Stimulated activated CD8-positive, alpha-beta memory T cell treated with anti-CD3 and anti-CD28 coated beads, Interleukin-7, amount 100 ng/mL, for 24 hours (primary cell): ENCODE data around the gene POM121C.
"Not testable (repeated sequence)": the region's sequence is repeated elsewhere in the genome, so short reads cannot be mapped to it uniquely, and the experiment has no call there.

Experiments used
- DNase-seq: peaks from one replicate; pipeline ENCODE4 v3.0.0-alpha.2; 2020; ENCODE audit warnings: low read depth

The POM121C gene

DNA sequence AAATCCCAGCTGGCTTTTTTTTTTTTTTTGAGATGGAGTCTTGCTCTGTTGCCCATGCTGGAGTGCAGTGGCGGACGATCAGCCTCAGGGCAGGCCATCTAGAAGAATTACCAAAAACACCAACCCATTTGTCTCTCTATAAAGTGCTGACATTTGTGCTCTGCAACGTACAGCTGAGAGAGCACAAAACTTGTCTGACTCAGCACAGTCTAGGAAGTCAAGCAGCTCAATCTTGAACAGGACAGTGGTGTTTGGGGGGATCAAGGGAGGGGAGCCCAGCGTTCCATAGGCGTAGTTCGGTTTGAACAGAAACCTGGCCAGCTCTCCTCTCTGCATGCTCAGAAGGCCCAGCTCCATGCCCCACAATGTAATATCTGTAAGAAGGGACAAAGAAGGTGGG lies 92.9 kb downstream of the POM121C start:
- not testable (repeated sequence) for DNase-seq

DNA sequence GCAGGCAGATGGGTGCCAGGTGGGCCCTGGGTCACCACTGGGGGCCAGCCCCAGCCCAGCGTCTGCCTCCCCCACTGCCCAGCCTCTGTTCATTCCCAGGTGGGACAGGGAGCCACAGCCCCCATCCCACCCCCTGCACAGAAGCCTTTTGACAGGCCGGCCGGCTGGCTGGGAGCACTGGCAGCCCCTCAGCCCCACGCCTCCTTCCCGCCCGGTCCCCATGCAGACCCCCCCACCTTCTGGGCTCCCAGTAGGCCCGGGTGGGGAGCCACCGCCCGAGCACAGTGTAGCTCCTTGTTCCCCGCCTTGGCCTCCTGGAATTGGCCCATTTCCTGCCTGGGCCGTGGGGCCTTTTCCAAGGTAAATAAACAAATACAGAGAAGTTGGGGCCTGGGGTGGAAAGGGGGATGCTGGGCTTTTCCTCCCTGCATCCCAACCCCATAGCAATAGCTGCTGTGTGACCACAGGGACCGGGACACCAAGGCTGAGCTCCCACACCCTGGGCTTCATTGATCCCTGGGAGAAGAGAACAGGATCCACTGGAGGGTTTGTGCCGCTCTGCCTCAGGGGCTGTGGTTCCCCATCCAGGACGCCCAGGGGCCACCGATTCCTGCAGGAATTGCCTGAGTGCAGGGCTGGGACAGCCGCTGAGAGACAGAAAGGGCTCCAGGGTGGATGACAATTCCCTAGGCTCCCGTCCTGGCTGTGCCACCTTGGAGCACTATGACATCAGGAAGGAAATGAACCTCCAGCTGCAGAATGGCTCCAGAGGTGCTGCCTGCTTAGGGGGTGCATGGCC lies 111.4 kb downstream of the POM121C start:
- DNase-seq, result not testable (repeated sequence)

DNA sequence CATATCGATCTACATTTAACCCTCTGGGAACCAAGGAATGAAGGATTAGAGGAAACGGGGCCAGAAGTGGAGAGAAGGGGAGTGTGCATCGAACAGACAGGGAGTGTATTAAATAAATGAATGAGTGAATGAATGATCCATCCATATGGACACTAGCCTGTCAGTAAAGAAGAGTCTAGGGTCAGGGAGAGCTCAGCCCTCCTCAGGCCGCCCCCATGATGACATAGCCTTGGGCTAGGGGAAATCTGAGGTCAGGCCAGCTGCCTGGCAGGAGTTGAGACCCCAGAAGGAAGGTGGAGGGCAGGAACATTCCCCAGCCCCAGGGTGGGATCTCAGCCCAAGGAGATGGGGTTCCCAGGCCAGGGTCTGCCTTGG lies 112.0 kb downstream of the POM121C start:
- not testable (repeated sequence) for DNase-seq

DNA sequence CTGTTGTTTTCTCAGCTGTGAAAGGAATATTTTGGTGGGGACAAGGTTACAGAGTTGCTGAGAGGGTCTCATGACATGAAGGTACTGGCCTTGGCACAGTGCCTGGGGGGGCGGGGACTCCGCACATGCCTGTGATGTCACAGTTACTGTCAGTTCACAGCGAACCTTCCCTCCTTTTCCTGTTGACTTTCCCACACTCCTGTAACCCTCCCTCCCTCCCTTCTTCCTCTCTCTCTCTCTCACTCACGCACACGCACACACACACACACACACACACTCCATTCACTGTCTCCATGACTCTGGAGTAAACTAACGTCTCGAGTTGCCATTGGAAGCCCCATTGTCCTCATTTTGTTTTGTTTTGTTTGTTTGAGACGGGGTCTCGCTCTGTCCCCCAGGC lies 118.8 kb downstream of the POM121C start:
- not testable (repeated sequence) for DNase-seq
